Mesothelial cell of epicardium (in vitro differentiated cells): ENCODE data around the gene IL5. TPM values are rescaled to one million over a fixed set of nuclear protein-coding genes. Genes with fewer than 3 reads are reported as not detected.
A peak's percentile ranks its signal among the peaks of the same experiment; 100 is the strongest.
"Not testable (repeated sequence)": the region's sequence is repeated elsewhere in the genome, so short reads cannot be mapped to it uniquely, and the experiment has no call there.

Experiments
- DNase-seq, 2 experiments: peaks; one replicate each; pipeline ENCODE4 v3.0.0; 2021; ENCODE audit warnings: low spot score in 2 of 2; ENCODE audit not compliant: unreplicated experiment in 2 of 2
- H3K27ac Mint-ChIP-seq: 2 replicates; pipeline ENCODE4 v1.8.0; 2021; ENCODE audit warnings: mixed read lengths
- H3K27me3 Mint-ChIP-seq: 2 replicates; pipeline ENCODE4 v1.8.0; 2021; ENCODE audit warnings: low read depth, mixed read lengths
- H3K36me3 Mint-ChIP-seq: 2 replicates; pipeline ENCODE4 v1.8.0; 2021; ENCODE audit warnings: mixed read lengths
- H3K4me1 Mint-ChIP-seq: 2 replicates; pipeline ENCODE4 v1.8.0; 2021; ENCODE audit warnings: mixed read lengths
- H3K4me3 Mint-ChIP-seq: 2 replicates; pipeline ENCODE4 v1.8.0; 2021; ENCODE audit warnings: mild to moderate bottlenecking, moderate library complexity, mixed read lengths
- H3K9me3 Mint-ChIP-seq: 2 replicates; pipeline ENCODE4 v1.8.0; 2021; ENCODE audit warnings: mixed read lengths
- CTCF ChIP-seq: fragments of 200-600 bp; sonication (generic); IDR thresholded peaks from one replicate; pipeline ENCODE4 v1.5.0; 2021; ENCODE audit warnings: antibody characterized with exemption; ENCODE audit not compliant: unreplicated experiment
- total RNA-seq: library from RNA; stranded (reverse); gene quantifications from 3 replicates; pipeline ENCODE4 v1.2.1, GENCODE V29; 2021

IL5 gene
- total RNA-seq, 1 donor from 2014 or later = not detected

DNA sequence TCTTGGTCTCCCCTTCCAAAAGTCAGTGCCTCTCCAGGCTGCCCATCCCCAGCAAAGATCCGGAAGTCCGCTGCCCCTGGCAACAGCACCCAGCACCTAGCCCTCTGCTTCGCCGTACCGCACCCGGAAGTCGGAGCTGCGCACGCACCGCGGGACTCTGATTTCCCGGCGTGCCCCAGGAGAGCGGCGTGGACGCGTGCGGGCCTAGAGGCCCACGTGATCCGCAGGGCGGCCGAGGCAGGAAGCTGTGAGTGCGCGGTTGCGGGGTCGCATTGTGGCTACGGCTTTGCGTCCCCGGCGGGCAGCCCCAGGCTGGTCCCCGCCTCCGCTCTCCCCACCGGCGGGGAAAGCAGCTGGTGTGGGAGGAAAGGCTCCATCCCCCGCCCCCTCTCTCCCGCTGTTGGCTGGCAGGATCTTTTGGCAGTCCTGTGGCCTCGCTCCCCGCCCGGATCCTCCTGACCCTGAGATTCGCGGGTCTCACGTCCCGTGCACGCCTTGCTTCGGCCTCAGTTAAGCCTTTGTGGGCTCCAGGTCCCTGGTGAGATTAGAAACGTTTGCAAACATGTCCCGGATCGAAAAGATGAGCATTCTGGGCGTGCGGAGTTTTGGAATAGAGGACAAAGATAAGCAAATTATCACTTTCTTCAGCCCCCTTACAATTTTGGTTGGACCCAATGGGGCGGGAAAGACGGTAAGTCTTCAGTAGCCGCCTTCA, 13.6 kb upstream of the IL5 start, which contains the start of gene RAD50:
Gene RAD50 (plus strand): TSS at position 215 of the 715 bp plus-strand sequence. CDS start 348 bp downstream, at position 563.
- Mint-ChIP-seq H3K4me3 (peak within 1 kb of the TSS; percentile 96), H3K36me3 (no peaks in the 10 kb centered on the region), H3K27me3 (no peaks in the 10 kb centered on the region)

GRCh38 chr5:132556153-132556762, 12.9 kb upstream of the IL5 start:
- H3K4me1 Mint-ChIP-seq = peaks cover 25% of the 10 kb centered on the region
- TF ChIP-seq CTCF = no peak
- H3K9me3 Mint-ChIP-seq = no peaks in the 10 kb centered on the region
- peaks cover 4% of the 10 kb centered on the region for H3K27me3 Mint-ChIP-seq
- H3K27ac Mint-ChIP-seq = peak overlapping the region; percentile 90
- H3K4me3 Mint-ChIP-seq = peak overlapping the region; percentile 96
- no peak for DNase-seq
- no peaks in the 10 kb centered on the region for H3K36me3 Mint-ChIP-seq

More for the DNA sequence above, 13.6 kb upstream of the IL5 start, which contains the start of gene RAD50:
- no peaks in the 10 kb centered on the region for H3K9me3 Mint-ChIP-seq
- peak; percentile 81 to 90 for DNase-seq
- TF ChIP-seq CTCF = no peak
- H3K27ac Mint-ChIP-seq = peak within 1 kb of the TSS; percentile 90
- peaks cover 25% of the 10 kb centered on the region for H3K4me1 Mint-ChIP-seq

DNA sequence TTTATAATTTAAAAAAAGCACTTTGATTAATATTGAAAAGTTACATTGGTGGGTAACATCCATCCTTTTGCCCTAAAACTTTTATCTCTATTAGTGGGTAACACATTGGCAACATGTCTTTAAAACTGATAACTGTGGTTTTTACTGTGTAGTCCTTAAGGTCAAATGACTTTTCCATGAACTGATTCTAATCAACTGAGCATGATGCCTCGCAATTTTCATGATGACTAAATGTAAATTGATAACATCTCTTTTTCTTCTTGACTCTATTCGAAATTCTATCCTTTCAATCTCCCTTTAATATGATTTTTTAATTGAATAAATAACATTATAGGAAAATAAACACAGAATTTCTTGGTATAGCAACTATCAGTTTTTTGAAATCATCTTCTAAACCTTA, 6.3 kb upstream of the IL5 start:
- TF ChIP-seq CTCF = no peak
- H3K9me3 Mint-ChIP-seq = no peaks in the 10 kb centered on the region
- H3K27ac Mint-ChIP-seq = no peak overlapping the region
- no peak for DNase-seq
- no peak overlapping the region for H3K4me3 Mint-ChIP-seq
- H3K36me3 Mint-ChIP-seq = no peaks in the 10 kb centered on the region
- H3K27me3 Mint-ChIP-seq = peaks cover 21% of the 10 kb centered on the region
- no peaks in the 10 kb centered on the region for H3K4me1 Mint-ChIP-seq

GRCh38 chr5:132548834-132549233, 5.5 kb upstream of the IL5 start:
- not testable (repeated sequence) for DNase-seq, H3K27ac Mint-ChIP-seq, H3K4me1 Mint-ChIP-seq, H3K36me3 Mint-ChIP-seq, H3K4me3 Mint-ChIP-seq, H3K9me3 Mint-ChIP-seq
- peaks cover 28% of the 10 kb centered on the region for H3K27me3 Mint-ChIP-seq

DNA sequence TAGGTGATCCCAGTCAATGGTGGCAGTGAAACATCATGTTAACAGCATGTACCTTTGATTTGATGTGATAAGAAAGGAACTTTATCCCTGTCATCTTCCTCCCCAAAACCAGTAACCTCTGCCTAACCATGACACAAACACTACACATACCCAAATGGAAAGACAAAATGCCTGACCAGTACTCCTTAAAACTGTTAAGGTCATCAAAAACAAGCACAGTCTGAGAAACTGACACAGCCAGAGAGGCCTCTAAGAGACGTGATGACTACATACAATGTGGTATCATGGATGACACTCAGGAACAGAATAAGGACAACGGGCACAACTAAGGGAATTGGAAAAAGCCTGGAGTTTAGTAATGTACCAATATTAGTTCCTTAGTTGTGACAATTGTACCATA, 3.9 kb upstream of the IL5 start:
- Mint-ChIP-seq H3K27ac (no peak overlapping the region), H3K4me1 (no peaks in the 10 kb centered on the region), H3K36me3 (no peaks in the 10 kb centered on the region), H3K4me3 (no peak overlapping the region), H3K27me3 (peaks cover 32% of the 10 kb centered on the region), H3K9me3 (no peaks in the 10 kb centered on the region)
- no peak for TF ChIP-seq CTCF
- DNase-seq = no peak

GRCh38 chr5:132546108-132546507, 2.8 kb upstream of the IL5 start:
- no peak for DNase-seq
- no peaks in the 10 kb centered on the region for H3K4me1 Mint-ChIP-seq
- no peaks in the 10 kb centered on the region for H3K9me3 Mint-ChIP-seq
- no peaks in the 10 kb centered on the region for H3K36me3 Mint-ChIP-seq
- no peak overlapping the region for H3K27ac Mint-ChIP-seq
- no peak overlapping the region for H3K4me3 Mint-ChIP-seq
- peaks cover 28% of the 10 kb centered on the region for H3K27me3 Mint-ChIP-seq
- TF ChIP-seq CTCF = no peak
